Endothelial cell of umbilical vein (primary cell): ENCODE measurements around the gene NHLRC4. TPM values are rescaled to one million over a fixed set of nuclear protein-coding genes. Genes with fewer than 3 reads are reported as not detected.

Experiments
- BruUV-seq: library from RNA; stranded (reverse); fragments of 400-500 nt; replicated peaks from 2 replicates; lab custom pipeline; 2021; lab: Mats Ljungman, UMichigan
- CTCF ChIA-PET: fragments of 300-600, 350-600 bp; sonication (Branson Sonifier 250); formaldehyde crosslinking; loops from one replicate; lab custom pipeline; 2021; ENCODE audit warnings: antibody characterized with exemption, inconsistent platforms; lab: Charles Lee
- POLR2A ChIA-PET: fragments of 300-600, 350-600 bp; sonication (Branson Sonifier 250); formaldehyde crosslinking; loops from one replicate; lab custom pipeline; 2021; ENCODE audit warnings: antibody characterized with exemption, inconsistent platforms; lab: Charles Lee
- DNase-seq: peaks from one replicate; pipeline ENCODE4 v3.0.0-alpha.2; 2011; ENCODE audit warnings: low read depth, low spot score
- FAIRE-seq: peaks from 2 replicates; lab custom pipeline; 2011; peaks lifted over from hg19 to GRCh38; lab: Jason Lieb, UNC
- H2AFZ ChIP-seq: 2 replicates; pipeline ENCODE4 v1.6.0; 2012; ENCODE audit warnings: low read depth, low read length, control low read depth, inconsistent platforms
- H3K27ac ChIP-seq: 2 replicates; pipeline ENCODE4 v1.5.1; 2011; ENCODE audit warnings: low read depth, mild to moderate bottlenecking, control low read depth, low read length, moderate library complexity; ENCODE audit not compliant: insufficient read depth
- H3K27me3 ChIP-seq, 2 experiments: 2 replicates each; pipeline versions ENCODE4 v1.6.0 to v1.6.1; 2011; ENCODE audit warnings: low read length in 2 of 2, mixed read lengths in 1 of 2; ENCODE audit not compliant: control insufficient read depth in 2 of 2, insufficient read depth in 2 of 2
- H3K36me3 ChIP-seq, 2 experiments: 2 replicates in 1 of 2; 3 replicates in 1 of 2; pipeline ENCODE4 v1.5.1; 2011; ENCODE audit warnings: low read length in 2 of 2, mild to moderate bottlenecking in 1 of 2, moderate library complexity in 1 of 2; ENCODE audit not compliant: control insufficient read depth in 2 of 2, insufficient read depth in 2 of 2; ENCODE audit errors: extremely low read depth in 1 of 2
- H3K4me1 ChIP-seq: 3 replicates; pipeline ENCODE4 v1.5.1; 2011; ENCODE audit warnings: mild to moderate bottlenecking, low read length; ENCODE audit not compliant: control insufficient read depth, insufficient read depth; ENCODE audit errors: extremely low read depth
- H3K4me2 ChIP-seq: 2 replicates; pipeline ENCODE4 v1.6.1; 2011; ENCODE audit warnings: low read length, control low read depth, mixed read lengths; ENCODE audit not compliant: insufficient read depth
- H3K4me3 ChIP-seq, 3 experiments: fragments of 200-600 bp in 1 of 3; sonication (generic), shearing (Covaris generic) in 1 of 3; replicated peaks in 1 of 3; 2 replicates each; pipeline ENCODE4 v1.5.1; 2011 to 2016; ENCODE audit warnings: control low read depth in 3 of 3, low read length in 3 of 3, mild to moderate bottlenecking in 2 of 3, inconsistent platforms in 1 of 3, low read depth in 1 of 3, moderate library complexity in 1 of 3; ENCODE audit not compliant: insufficient read depth in 1 of 3
- H3K79me2 ChIP-seq: 2 replicates; pipeline ENCODE4 v1.6.0; 2012; ENCODE audit warnings: low read length, inconsistent platforms; ENCODE audit not compliant: control insufficient read depth, insufficient read depth
- H3K9ac ChIP-seq: replicated peaks from 2 replicates; pipeline ENCODE3; 2011; ENCODE audit warnings: low read length, control low read depth; ENCODE audit not compliant: insufficient read depth; ENCODE audit errors: extremely low read depth
- H3K9me1 ChIP-seq: replicated peaks from 3 replicates; pipeline ENCODE4 v1.6.0; 2011; ENCODE audit warnings: mild to moderate bottlenecking, low read length; ENCODE audit not compliant: control insufficient read depth, insufficient read depth; ENCODE audit errors: extremely low read depth
- H3K9me3 ChIP-seq: replicated peaks from 2 replicates; pipeline ENCODE4 v1.5.1; 2012; ENCODE audit warnings: low read length, inconsistent platforms; ENCODE audit not compliant: control insufficient read depth, insufficient read depth
- H4K20me1 ChIP-seq: replicated peaks from 2 replicates; pipeline ENCODE3; 2011; ENCODE audit warnings: mild to moderate bottlenecking, low read length; ENCODE audit not compliant: control insufficient read depth, insufficient read depth; ENCODE audit errors: extremely low read depth
- CTCF ChIP-seq, 2 donors: IDR thresholded peaks; 1 replicate in 1 of 2; 2 replicates in 1 of 2; pipeline ENCODE4 v1.5.1; 2011; ENCODE audit warnings: low read length in 2 of 2, mild to moderate bottlenecking in 2 of 2, moderate library complexity in 2 of 2, control low read depth in 1 of 2, inconsistent platforms in 1 of 2, low read depth in 1 of 2; ENCODE audit not compliant: insufficient read depth in 1 of 2; ENCODE audit errors: extremely low read depth in 1 of 2
- EZH2 ChIP-seq: IDR thresholded peaks from 2 replicates; pipeline ENCODE4 v1.6.1; 2012; ENCODE audit warnings: borderline replicate concordance, low read depth, mild to moderate bottlenecking, moderate library complexity, low read length, inconsistent platforms; ENCODE audit not compliant: severe bottlenecking
- FOS ChIP-seq: IDR thresholded peaks from 2 replicates; pipeline ENCODE4 v1.6.1; 2011; ENCODE audit warnings: mild to moderate bottlenecking, low read length, moderate library complexity, borderline replicate concordance; ENCODE audit not compliant: insufficient read depth
- GATA2 ChIP-seq: IDR thresholded peaks from 2 replicates; pipeline ENCODE4 v1.7.0; 2011; ENCODE audit warnings: low read depth, mild to moderate bottlenecking, moderate library complexity, mixed read lengths, low read length; ENCODE audit not compliant: insufficient read length, insufficient read depth
- MAX ChIP-seq: IDR thresholded peaks from 2 replicates; pipeline ENCODE4 v1.6.1; 2011; ENCODE audit not compliant: insufficient read depth, insufficient read length
- MYC ChIP-seq: IDR thresholded peaks from one replicate; pipeline ENCODE4 v1.6.1; 2011; ENCODE audit warnings: mild to moderate bottlenecking, low read depth, low read length
- POLR2A ChIP-seq: IDR thresholded peaks from 2 replicates; pipeline ENCODE4 v1.6.1; 2012; ENCODE audit warnings: low read depth, mild to moderate bottlenecking, control low read depth, low read length
- dilution Hi-C: fragments of 300-500 bp; cut with MboI; formaldehyde crosslinking; loops from one replicate; pipeline ENCODE4 v1.15.0; 2019; ENCODE audit warnings: low sequenced_read_pairs; ENCODE audit not compliant: extremely low pct_ligation_motif_present
- intact Hi-C: fragments of 100-400 bp; cut with micrococcal nuclease; formaldehyde crosslinking; loops from one replicate; pipeline ENCODE4 v1.10.0; 2022
- polyA plus RNA-seq, 4 experiments: library from polyadenylated mRNA; depleted of rRNA in 3 of 4; stranded (reverse) in 3 of 4; unstranded in 1 of 4; fragments of >200 nt; gene quantifications; 2 replicates each; pipeline versions ENCODE4 v1.2.1 to v1.2.3, GENCODE V29; 2011 to 2012; ENCODE audit warnings: missing spikeins in 1 of 4
- total RNA-seq: library from RNA; stranded (reverse); gene quantifications from 2 replicates; pipeline ENCODE4 v1.2.3, GENCODE V29; 2021

Gene NHLRC4
- total and polyA plus RNA-seq, 2 donors (not counting 3 experiments of a cell fraction or from before 2014, with no cell fraction given) = 0.73 to 0.94 TPM

- TF ChIP-seq GATA2 = no peak
- CTCF ChIA-PET = no interaction called here
- Histone ChIP-seq H3K9me3 (no peaks in the 10 kb centered on the region), H3K79me2 (peaks cover 82% of the 10 kb centered on the region), H3K9me1 (no peaks in the 10 kb centered on the region), H2AFZ (no peak overlapping the region), H4K20me1 (no peaks in the 10 kb centered on the region), H3K4me2 (no peak overlapping the region), H3K4me1 (peaks cover 17% of the 10 kb centered on the region), H3K9ac (no peak overlapping the region), H3K27ac (no peak overlapping the region), H3K4me3 (no peak overlapping the region), H3K36me3 (peaks cover 2 to 3% of the 10 kb centered on the region in 2 experiments), H3K27me3 (no peaks in the 10 kb centered on the region)
- no peak for FAIRE-seq
- intact Hi-C loops = no loop called here
- no TSS peak for BruUV-seq
- DNase-seq = no peak
- POLR2A ChIA-PET = no interaction called here
- dilution Hi-C loops = no loop called here
Observed at GRCh38 chr16:531494-532125, 35.2 kb upstream of the NHLRC4 start.

- BruUV-seq = no TSS peak
- TF ChIP-seq MYC = no peak
- no peak for TF ChIP-seq POLR2A
- TF ChIP-seq MAX = no peak
- TF ChIP-seq GATA2 = no peak
- TF ChIP-seq CTCF (IDR thresholded peaks at IDR 0.05; ENCODE audit: extremely low read depth in 1 of 2, insufficient read depth in 1 of 2, low read depth in 1 of 2, low read length in 2 of 2) = no peak
- no peak for TF ChIP-seq FOS
- no peak for TF ChIP-seq EZH2
- peaks cover 2 to 3% of the 10 kb centered on the region in 2 experiments for H3K36me3 ChIP-seq
- DNase-seq (no peak), FAIRE-seq (no peak)
- H3K4me1 ChIP-seq = peaks cover 15% of the 10 kb centered on the region
- H2AFZ ChIP-seq = no peak overlapping the region
- no peak overlapping the region for H3K4me2 ChIP-seq
- CTCF ChIA-PET = interaction anchor here (1.5 kb wide), 1 partner anchor 44 kb away, joined by 4 read pairs; no protein-coding TSS in a partner anchor
- H3K79me2 ChIP-seq = peaks cover 92% of the 10 kb centered on the region
- POLR2A ChIA-PET = no interaction called here
- dilution Hi-C loops (no loop called here), intact Hi-C loops (no loop called here)
- H4K20me1 ChIP-seq = no peaks in the 10 kb centered on the region
- H3K9ac ChIP-seq = no peak overlapping the region
- H3K4me3 ChIP-seq = no peak overlapping the region
- H3K9me1 ChIP-seq = no peaks in the 10 kb centered on the region
- H3K27me3 ChIP-seq = no peaks in the 10 kb centered on the region
- no peaks in the 10 kb centered on the region for H3K9me3 ChIP-seq
- no peak overlapping the region for H3K27ac ChIP-seq
Observed at GRCh38 chr16:533391-534123, 33.2 kb upstream of the NHLRC4 start.
